Endothelial cell (in vitro differentiated cells): ENCODE results near the gene AGBL5. TPM values are rescaled to one million over a fixed set of nuclear protein-coding genes. Genes with fewer than 3 reads are reported as not detected.

ENCODE experiments used
- DNase-seq: peaks from one replicate; pipeline ENCODE4 v3.0.0; 2021; ENCODE audit warnings: low spot score
- H3K27ac Mint-ChIP-seq: one replicate; pipeline ENCODE4 v1.8.0; 2021; ENCODE audit warnings: mixed read lengths, inconsistent platforms; ENCODE audit not compliant: unreplicated experiment
- H3K27me3 Mint-ChIP-seq: one replicate; pipeline ENCODE4 v1.8.0; 2021; ENCODE audit warnings: mild to moderate bottlenecking, moderate library complexity, mixed read lengths, inconsistent platforms; ENCODE audit not compliant: unreplicated experiment
- H3K36me3 Mint-ChIP-seq: one replicate; pipeline ENCODE4 v1.8.0; 2021; ENCODE audit warnings: mild to moderate bottlenecking, low read depth, mixed read lengths, inconsistent platforms; ENCODE audit not compliant: unreplicated experiment
- H3K4me1 Mint-ChIP-seq: one replicate; pipeline ENCODE4 v1.8.0; 2021; ENCODE audit warnings: mild to moderate bottlenecking, mixed read lengths, inconsistent platforms; ENCODE audit not compliant: unreplicated experiment
- H3K4me3 Mint-ChIP-seq: one replicate; pipeline ENCODE4 v1.8.0; 2021; ENCODE audit warnings: mild to moderate bottlenecking, mixed read lengths, inconsistent platforms; ENCODE audit not compliant: unreplicated experiment
- H3K9me3 Mint-ChIP-seq: one replicate; pipeline ENCODE4 v1.8.0; 2021; ENCODE audit warnings: mixed read lengths, inconsistent platforms; ENCODE audit not compliant: unreplicated experiment
- total RNA-seq: library from RNA; stranded (reverse); fragmentation: NEBNext Ultra II Directional; extraction: Animal tissue kit (Norgen Biotek cat#: 25700); gene quantifications from one replicate; pipeline ENCODE4 v1.2.1, GENCODE V29; 2021; ENCODE audit not compliant: unreplicated experiment
- TF ChIP-seq, protein P1 (sequence below): fragments of 200-600 bp; sonication (generic); IDR thresholded peaks from one replicate; pipeline ENCODE4 v1.5.0; 2021; ENCODE audit warnings: antibody characterized with exemption; ENCODE audit not compliant: unreplicated experiment

AGBL5 gene
- total RNA-seq, 1 donor from 2014 or later: 32.5 TPM

DNA sequence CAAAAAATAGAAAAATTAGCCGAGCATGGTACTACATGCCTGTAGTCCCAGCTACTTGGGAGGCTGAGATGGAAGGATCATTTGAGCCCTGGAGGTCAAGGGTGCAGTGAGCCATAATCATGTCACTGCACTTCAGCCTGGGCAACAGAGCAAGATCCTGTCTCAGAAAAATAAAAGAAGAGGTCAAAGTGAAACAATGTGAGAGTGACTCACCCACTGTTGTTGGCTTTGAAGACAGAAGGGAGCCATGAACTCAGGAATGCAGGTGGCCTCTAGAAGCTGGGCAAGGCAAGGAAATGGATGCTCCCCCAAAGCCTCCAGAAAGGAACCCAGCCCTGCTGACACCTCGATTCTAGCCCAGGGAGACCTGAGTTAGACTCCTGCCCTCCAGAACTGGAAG, 22.4 kb upstream of the AGBL5 start:
- TF ChIP-seq, protein P1, sequence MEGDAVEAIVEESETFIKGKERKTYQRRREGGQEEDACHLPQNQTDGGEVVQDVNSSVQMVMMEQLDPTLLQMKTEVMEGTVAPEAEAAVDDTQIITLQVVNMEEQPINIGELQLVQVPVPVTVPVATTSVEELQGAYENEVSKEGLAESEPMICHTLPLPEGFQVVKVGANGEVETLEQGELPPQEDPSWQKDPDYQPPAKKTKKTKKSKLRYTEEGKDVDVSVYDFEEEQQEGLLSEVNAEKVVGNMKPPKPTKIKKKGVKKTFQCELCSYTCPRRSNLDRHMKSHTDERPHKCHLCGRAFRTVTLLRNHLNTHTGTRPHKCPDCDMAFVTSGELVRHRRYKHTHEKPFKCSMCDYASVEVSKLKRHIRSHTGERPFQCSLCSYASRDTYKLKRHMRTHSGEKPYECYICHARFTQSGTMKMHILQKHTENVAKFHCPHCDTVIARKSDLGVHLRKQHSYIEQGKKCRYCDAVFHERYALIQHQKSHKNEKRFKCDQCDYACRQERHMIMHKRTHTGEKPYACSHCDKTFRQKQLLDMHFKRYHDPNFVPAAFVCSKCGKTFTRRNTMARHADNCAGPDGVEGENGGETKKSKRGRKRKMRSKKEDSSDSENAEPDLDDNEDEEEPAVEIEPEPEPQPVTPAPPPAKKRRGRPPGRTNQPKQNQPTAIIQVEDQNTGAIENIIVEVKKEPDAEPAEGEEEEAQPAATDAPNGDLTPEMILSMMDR: no peak
- Mint-ChIP-seq H3K9me3 (no peaks in the 10 kb centered on the region), H3K4me3 (no peak overlapping the region), H3K27me3 (peaks cover 10% of the 10 kb centered on the region), H3K27ac (no peak overlapping the region), H3K36me3 (peaks cover 4% of the 10 kb centered on the region), H3K4me1 (peaks cover 13% of the 10 kb centered on the region)
- no peak for DNase-seq

DNA sequence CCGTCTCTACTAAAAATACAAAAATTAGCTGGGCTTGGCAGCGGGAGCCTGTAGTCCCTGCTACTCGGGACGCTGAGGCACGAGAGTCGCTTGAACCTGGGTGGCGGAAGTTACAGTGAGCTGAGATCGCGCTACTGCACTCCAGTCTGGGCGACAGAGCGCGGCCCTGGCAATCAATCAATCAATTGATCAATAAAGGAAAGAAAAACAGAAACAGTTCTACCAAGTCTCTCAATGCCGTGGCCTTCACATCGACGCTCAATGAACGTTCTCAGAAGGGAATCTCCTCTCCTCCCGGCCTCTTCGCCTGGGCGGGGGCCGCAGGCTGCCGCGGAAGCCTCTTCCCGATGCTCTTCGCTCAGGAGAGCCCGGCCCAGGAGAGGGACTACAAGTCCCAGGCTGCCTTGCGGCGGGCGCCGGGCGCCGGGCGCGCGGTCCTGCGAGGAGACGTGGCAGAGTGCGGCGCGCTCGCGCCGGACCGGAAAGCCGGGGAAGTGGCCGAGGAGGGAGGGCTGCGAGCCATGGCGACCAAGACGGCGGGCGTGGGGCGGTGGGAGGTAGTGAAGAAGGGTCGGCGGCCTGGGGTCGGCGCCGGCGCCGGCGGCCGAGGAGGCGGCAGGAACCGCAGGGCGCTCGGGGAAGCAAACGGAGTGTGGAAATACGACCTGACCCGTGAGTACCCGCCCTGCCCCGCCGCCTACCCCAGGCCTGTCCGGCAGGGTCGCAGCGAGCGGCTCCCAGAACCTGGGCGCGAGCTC, 18.8 kb upstream of the AGBL5 start, which contains the start of gene TMEM214:
TMEM214 (plus strand) TSS at position 471 of the 758 bp plus-strand sequence; CDS start at position 522, 51 bp downstream.
- Mint-ChIP-seq H3K27me3 (peaks cover 6% of the 10 kb centered on the region), H3K36me3 (peaks cover 21% of the 10 kb centered on the region), H3K27ac (peak within 1 kb of the TSS; percentile 27), H3K4me1 (peaks cover 16% of the 10 kb centered on the region), H3K9me3 (no peaks in the 10 kb centered on the region), H3K4me3 (peak within 1 kb of the TSS; percentile 91)
- TF ChIP-seq, protein P1: no peak
- peak; percentile 82 for DNase-seq

DNA sequence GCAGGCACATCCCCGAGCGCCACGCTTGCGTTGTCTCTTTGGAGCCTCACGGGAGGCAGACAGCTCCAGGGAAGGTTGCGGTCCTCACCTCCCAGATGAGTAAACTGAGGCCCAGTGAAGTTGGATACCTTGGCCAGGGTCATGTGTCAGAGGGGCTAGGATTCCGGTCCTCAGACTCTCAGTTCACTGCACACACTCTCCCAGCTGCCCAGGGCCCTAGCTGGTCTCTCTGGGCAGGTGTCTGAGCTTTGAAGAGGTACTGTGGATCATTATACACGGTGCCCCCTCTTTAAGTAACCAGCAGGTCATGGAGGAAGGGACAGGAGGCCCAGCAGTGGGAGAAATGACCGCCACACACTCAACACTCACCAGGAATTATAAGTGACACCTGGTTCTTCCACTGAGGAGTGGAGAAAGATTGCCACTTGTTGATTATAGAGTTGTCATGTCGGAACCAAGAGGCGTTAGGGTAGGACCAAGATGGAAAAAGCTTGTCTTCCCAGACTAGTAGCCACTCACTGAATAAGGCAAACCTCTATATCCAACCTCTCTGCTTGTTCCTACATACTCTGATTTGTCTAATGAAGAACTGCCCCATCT, 18.1 kb upstream of the AGBL5 start:
- peaks cover 6% of the 10 kb centered on the region for H3K27me3 Mint-ChIP-seq
- peaks cover 16% of the 10 kb centered on the region for H3K4me1 Mint-ChIP-seq
- TF ChIP-seq, protein P1: no peak
- peak overlapping the region; percentile 91 for H3K4me3 Mint-ChIP-seq
- no peaks in the 10 kb centered on the region for H3K9me3 Mint-ChIP-seq
- H3K27ac Mint-ChIP-seq: peak overlapping the region; percentile 27
- H3K36me3 Mint-ChIP-seq: peaks cover 21% of the 10 kb centered on the region
- DNase-seq: no peak

DNA sequence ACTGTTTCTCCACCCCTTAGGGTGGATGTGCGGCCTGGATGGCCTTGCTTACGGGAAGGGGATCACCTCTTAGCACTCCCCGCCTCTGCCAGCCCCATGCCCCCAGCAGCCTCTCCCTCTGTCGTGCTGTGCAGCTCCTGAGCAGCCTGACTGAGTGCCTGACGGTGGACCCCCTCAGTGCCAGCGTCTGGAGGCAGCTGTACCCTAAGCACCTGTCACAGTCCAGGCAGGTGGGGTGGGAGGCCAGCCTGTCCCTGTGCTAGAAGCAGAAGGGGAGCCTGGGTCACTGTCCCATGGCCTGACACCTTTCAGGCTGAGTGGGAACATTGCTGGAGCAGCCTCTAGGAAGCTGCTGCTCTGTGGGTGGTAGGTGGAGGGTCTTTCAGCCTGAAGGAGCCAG, 13.5 kb upstream of the AGBL5 start:
- H3K36me3 Mint-ChIP-seq: peaks cover 48% of the 10 kb centered on the region

More for the DNA sequence above, 13.5 kb upstream of the AGBL5 start:
- H3K27ac Mint-ChIP-seq: no peak overlapping the region
- H3K4me3 Mint-ChIP-seq: no peak overlapping the region
- no peak for DNase-seq
- H3K27me3 Mint-ChIP-seq: peaks cover 8% of the 10 kb centered on the region
- peaks cover 11% of the 10 kb centered on the region for H3K4me1 Mint-ChIP-seq
- TF ChIP-seq, protein P1: no peak
- H3K9me3 Mint-ChIP-seq: no peaks in the 10 kb centered on the region
